NT2/D1 (cell line): ENCODE results near the gene RDX.

Source experiments
- SUZ12 ChIP-seq: IDR thresholded peaks from 2 replicates; pipeline ENCODE4 v1.6.1; 2011; ENCODE audit not compliant: insufficient read length, insufficient read depth; ENCODE audit errors: extremely low read depth
- YY1 ChIP-seq: IDR thresholded peaks from 2 replicates; pipeline ENCODE4 v1.6.1; 2011; ENCODE audit not compliant: insufficient read length, insufficient read depth
- ZNF274 ChIP-seq: IDR thresholded peaks from 2 replicates; pipeline ENCODE4 v1.6.1; 2011; ENCODE audit warnings: mild to moderate bottlenecking, low read depth, low read length

- TF ChIP-seq ZNF274 (no peak), YY1 (no peak), SUZ12 (no peak)
These were observed 16.5 kb downstream of the RDX start for GRCh38 chr11:110279881-110280280.
